Measurements from ENCODE around the gene FHIP2A.

DNA sequence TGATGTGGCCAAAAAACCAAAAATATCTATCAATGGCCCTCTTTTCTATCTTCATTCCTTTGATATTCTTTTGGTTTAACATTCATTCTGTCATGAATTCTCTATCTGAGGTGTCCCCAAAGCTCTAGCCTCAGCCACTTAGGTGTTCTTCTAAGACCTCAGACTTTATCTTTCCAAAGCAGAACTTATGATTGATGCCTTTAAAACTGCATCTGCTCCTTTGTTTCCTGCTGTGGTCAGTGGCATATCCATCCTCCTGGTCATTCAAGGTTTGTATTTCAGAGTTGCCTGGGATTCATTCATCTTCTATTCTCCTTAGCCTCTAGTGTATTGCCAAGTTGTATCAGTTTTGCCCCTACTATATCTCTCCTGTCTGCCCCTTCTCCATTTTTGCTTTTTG, 30.6 kb downstream of the FHIP2A start:
- TF ChIP-seq, protein P1, sequence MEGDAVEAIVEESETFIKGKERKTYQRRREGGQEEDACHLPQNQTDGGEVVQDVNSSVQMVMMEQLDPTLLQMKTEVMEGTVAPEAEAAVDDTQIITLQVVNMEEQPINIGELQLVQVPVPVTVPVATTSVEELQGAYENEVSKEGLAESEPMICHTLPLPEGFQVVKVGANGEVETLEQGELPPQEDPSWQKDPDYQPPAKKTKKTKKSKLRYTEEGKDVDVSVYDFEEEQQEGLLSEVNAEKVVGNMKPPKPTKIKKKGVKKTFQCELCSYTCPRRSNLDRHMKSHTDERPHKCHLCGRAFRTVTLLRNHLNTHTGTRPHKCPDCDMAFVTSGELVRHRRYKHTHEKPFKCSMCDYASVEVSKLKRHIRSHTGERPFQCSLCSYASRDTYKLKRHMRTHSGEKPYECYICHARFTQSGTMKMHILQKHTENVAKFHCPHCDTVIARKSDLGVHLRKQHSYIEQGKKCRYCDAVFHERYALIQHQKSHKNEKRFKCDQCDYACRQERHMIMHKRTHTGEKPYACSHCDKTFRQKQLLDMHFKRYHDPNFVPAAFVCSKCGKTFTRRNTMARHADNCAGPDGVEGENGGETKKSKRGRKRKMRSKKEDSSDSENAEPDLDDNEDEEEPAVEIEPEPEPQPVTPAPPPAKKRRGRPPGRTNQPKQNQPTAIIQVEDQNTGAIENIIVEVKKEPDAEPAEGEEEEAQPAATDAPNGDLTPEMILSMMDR (IDR thresholded peaks at IDR 0.05; ENCODE audit: low read depth, low read length), result no peak
- TF ChIP-seq POLR2A (IDR thresholded peaks at IDR 0.05; ENCODE audit: extremely low read depth, insufficient read length), result no peak
- no peak for TF ChIP-seq MYC (IDR thresholded peaks at IDR 0.05; ENCODE audit: low read depth, low read length)
